HG02763 (cell line): Measurements from ENCODE around the gene SLC19A1.

ENCODE experiments used
- ATAC-seq: cut with Tn5 transposase; IDR thresholded peaks from one replicate; pipeline ENCODE4 v1.9.1; 2021; ENCODE audit warnings: mild to moderate bottlenecking, moderate library complexity; ENCODE audit not compliant: unreplicated experiment

The SLC19A1 gene

GRCh38 chr21:45472445-45473365 lies 69.5 kb downstream of the SLC19A1 start:
- ATAC-seq, result no peak

GRCh38 chr21:45471525-45472221 lies 70.6 kb downstream of the SLC19A1 start:
- no peak for ATAC-seq

GRCh38 chr21:45470773-45471524 lies 71.3 kb downstream of the SLC19A1 start:
- no peak for ATAC-seq

DNA sequence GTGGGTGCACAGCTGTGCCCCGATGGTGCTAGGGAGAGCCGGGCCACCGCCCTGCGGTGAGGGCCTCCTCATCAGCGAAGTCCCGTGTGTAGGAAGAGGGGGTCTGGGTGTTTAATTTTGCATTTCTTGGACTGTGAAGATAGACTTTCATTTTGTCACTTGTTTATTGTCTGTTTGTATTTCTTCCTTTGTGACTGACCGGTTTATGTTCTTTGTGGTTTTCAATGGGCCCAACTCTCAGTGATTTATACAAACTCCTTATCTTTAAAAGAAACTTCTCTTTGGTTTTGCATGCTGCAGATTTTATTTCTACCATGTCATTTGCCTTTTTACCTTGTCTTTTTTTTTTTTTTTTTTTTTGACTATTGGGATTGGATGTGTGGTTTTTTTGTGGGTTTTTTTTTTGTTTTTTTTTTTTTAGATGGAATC lies 72.1 kb downstream of the SLC19A1 start:
- ATAC-seq, result no peak

DNA sequence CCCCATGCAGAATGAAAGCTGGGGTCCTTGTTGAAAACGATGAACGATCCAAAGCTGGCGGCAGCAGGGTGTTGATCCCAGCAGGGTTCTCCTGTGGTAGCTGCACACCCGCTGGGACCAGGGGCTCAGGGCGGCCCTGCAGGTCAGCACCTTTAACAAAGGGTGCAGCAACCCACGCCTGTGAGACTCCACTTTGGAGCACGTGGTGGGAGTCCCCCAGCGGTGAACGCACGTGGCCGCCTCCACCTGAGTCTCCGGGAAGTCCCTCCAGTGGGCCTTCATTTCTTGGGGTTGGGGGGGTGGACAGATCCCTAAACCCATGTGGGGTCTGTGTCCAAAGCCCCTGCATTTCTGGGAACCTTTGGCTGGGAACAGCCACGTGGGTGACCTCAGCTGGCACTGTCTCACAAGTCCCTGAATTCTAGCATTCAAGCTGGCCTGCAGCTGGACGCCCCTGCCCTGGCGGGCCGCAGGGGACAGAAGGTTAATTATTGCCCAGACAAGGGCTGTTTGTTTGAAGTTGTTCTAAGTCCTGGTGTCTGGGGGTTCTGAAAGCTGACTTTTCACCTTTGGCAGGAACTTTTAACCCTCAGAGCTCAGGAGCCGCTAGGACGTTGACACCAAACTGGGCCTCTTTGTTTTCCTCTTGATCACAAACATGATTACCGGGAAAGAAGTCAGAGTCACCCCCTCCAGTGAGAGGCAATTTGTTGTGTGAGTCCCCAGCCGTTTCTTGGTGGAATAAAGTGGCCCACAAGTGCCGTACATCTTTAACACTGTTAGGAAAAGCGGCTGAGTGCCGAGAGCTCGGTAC lies 72.8 kb downstream of the SLC19A1 start:
- ATAC-seq, result no peak

GRCh38 chr21:45468971-45469272 lies 73.3 kb downstream of the SLC19A1 start:
- no peak for ATAC-seq

GRCh38 chr21:45468051-45468970 lies 73.9 kb downstream of the SLC19A1 start:
- no peak for ATAC-seq

DNA sequence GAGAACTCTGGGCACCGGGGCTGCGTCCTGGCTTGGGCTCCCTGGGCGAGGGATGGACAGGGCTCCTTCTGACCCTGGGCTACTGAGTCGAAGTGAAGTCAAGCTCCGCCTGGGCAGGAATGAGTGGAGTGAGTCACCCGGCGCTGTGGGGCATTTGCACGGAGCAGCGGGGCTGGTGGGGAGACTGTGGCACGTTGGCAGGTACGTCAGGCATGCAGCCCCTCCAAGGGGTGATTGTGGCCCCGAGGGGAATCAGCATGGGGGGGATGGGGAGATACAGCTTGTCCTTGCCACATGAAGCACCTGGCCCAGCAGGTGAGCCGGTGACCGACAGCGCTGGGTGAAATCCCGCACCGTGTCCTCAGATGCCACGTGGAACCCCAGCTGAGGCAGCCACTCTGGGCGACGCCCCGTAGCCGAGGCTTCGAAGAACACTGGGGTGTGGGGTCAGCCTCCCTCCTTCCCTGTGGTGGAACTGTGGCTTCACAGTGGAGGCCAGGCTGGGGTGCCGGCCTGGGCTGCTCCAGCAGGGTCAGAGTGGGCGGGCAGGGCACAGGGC lies 74.9 kb downstream of the SLC19A1 start:
- ATAC-seq, result no peak

DNA sequence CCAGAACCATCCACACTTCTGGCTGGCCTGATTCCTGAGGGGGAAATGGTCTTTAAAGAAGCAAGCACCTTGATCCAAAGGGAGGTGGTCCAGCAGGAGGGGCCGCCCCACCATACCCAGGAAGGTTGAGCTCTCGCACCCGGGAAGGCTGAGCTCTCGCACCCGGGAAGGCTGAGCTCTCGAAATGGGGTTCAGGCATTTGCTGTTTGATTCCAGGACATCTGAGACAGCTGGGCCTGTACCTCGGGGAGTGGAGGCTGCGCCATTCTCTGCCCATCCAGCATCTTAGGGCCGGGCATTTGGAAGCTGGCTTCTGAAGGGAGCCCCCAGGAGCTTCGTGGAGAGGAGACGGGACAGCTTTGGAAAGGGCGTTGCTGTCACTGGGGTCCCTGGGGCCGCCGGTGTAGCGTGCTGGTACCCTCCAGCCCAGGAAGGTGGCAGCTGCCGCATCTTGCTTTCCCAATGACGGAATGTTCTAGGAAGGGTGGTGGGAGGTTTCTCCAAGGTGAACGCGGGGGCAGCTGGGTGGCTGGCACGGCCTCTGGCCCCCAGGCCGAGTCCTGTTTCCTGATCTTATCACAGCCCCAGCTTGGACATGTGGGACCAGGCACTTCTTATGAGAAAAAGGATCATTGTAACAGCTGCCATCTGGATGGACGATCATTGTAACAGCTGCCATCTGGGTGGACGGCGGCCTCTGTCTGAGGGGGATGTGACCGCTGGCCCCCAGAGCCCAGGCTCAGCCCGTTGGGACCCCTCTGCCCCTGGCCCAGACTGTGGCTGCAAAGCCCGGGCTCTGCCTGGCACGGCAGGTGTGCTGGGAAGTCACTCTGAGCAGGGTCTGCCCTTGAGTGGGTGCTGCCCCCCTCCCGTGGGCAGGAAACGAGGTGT lies 75.7 kb downstream of the SLC19A1 start:
- ATAC-seq, result no peak

- no peak for ATAC-seq
Observed at GRCh38 chr21:45465611-45466329, 76.5 kb downstream of the SLC19A1 start.

DNA sequence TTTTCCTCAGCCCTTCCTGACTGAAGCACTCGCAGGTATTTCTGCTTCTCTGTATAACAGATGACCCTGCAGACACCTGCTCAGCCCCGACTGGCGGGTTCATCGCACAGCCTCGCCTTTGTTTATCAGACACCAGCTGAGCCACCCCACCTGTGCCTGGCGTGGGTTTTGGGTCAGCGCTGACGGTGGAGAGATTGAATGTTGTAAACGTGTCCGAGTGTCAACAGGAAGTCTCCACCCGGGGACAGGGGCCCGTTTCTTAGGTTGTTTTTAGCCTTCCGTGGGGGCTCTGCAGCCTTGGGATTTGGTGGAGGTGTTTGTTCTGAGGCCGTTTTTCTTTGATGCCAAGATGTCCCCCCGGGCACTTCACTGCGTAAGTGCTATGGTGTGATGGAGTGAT lies 77.1 kb downstream of the SLC19A1 start:
- no peak for ATAC-seq

- no peak for ATAC-seq
Observed at GRCh38 chr21:45464309-45464708, 77.9 kb downstream of the SLC19A1 start.

DNA sequence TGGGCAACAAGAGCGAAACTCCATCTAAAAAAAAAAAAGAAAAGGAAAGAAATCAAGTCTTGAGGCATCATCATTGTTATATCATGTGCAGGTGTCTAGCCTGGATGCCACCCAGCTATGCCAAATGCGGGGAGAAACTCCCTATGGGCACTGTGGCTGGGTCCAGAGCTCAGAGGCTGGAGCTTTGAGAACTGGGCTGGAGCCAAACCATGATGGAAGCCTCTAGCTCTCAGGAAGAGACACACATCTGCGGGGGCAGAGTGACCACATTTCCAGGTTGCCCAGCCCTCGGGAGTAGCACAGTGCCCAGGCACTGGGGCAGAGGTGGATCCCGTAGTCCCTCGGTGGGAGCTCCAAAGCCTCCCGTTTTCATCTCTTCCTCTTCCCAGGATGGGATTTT lies 78.4 kb downstream of the SLC19A1 start:
- no peak for ATAC-seq

- no peak for ATAC-seq
Observed at GRCh38 chr21:45461806-45462341, 80.4 kb downstream of the SLC19A1 start.

- no peak for ATAC-seq
Observed at GRCh38 chr21:45461369-45461750, 80.9 kb downstream of the SLC19A1 start.

- ATAC-seq, result no peak
Observed at GRCh38 chr21:45460611-45461368, 81.5 kb downstream of the SLC19A1 start.
